Glomerular visceral epithelial cell (primary cell): Measurements from ENCODE around the gene RFPL4A.

Experiments used
- DNase-seq: peaks from one replicate; pipeline ENCODE4 v3.0.0-alpha.2; 2016; ENCODE audit errors: extremely low spot score

RFPL4A gene

GRCh38 chr19:55802281-55802680 is 43.4 kb downstream of the RFPL4A start:
- no peak for DNase-seq

GRCh38 chr19:55809381-55810058 is 50.6 kb downstream of the RFPL4A start:
- peak; percentile 69 for DNase-seq

- DNase-seq: no peak
These were observed 52.4 kb downstream of the RFPL4A start for GRCh38 chr19:55811340-55811739.

- DNase-seq: no peak
These were observed 53.6 kb downstream of the RFPL4A start for GRCh38 chr19:55812449-55812848.
